NCI-H2227 treated with DMSO at 0.1 percent for 48 hours (cell line): ENCODE measurements around the gene ANGPTL4.
"Not testable (repeated sequence)": the region's sequence is repeated elsewhere in the genome, so short reads cannot be mapped to it uniquely, and the experiment has no call there.

Experiments used
- DNase-seq: peaks from one replicate; lab custom pipeline; 2025; lab: John Stamatoyannopoulos, UW

ANGPTL4 gene

GRCh38 chr19:8361921-8362793, 1.8 kb upstream of the ANGPTL4 start:
- no peak for DNase-seq

GRCh38 chr19:8366121-8366581, 2.2 kb downstream of the ANGPTL4 start:
- DNase-seq, result no peak

GRCh38 chr19:8366961-8367326, 3.0 kb downstream of the ANGPTL4 start:
- DNase-seq, result no peak

GRCh38 chr19:8367327-8368001, 3.5 kb downstream of the ANGPTL4 start:
- DNase-seq, result peak; percentile 55

GRCh38 chr19:8370176-8371010, 6.4 kb downstream of the ANGPTL4 start:
- DNase-seq, result no peak

GRCh38 chr19:8371011-8371804, 7.3 kb downstream of the ANGPTL4 start:
- no peak for DNase-seq

GRCh38 chr19:8373867-8374813, 10.2 kb downstream of the ANGPTL4 start:
- no peak for DNase-seq

GRCh38 chr19:8375766-8376165, 11.8 kb downstream of the ANGPTL4 start:
- DNase-seq, result not testable (repeated sequence)

- not testable (repeated sequence) for DNase-seq
Observed at GRCh38 chr19:8376373-8376974, 12.5 kb downstream of the ANGPTL4 start.

GRCh38 chr19:8377598-8377997, 13.6 kb downstream of the ANGPTL4 start:
- no peak for DNase-seq

- DNase-seq, result not testable (repeated sequence)
Observed at GRCh38 chr19:8379156-8379891, 15.4 kb downstream of the ANGPTL4 start.

- not testable (repeated sequence) for DNase-seq
Observed at GRCh38 chr19:8384569-8384968, 20.6 kb downstream of the ANGPTL4 start.

GRCh38 chr19:8385103-8385502, 21.1 kb downstream of the ANGPTL4 start:
- DNase-seq, result not testable (repeated sequence)

- DNase-seq, result not testable (repeated sequence)
Observed at GRCh38 chr19:8385566-8385965, 21.6 kb downstream of the ANGPTL4 start.

- DNase-seq, result not testable (repeated sequence)
Observed at GRCh38 chr19:8386419-8386818, 22.5 kb downstream of the ANGPTL4 start.

GRCh38 chr19:8386990-8387389, 23.0 kb downstream of the ANGPTL4 start:
- no peak for DNase-seq

- DNase-seq, result no peak
Observed at GRCh38 chr19:8387688-8388611, 24.0 kb downstream of the ANGPTL4 start.

- no peak for DNase-seq
Observed at GRCh38 chr19:8388612-8388958, 24.6 kb downstream of the ANGPTL4 start.
